ENCODE results near the gene FGD5. TPM values are rescaled to one million over a fixed set of nuclear protein-coding genes. Genes with fewer than 3 reads are reported as not detected.

Gene FGD5
- total RNA-seq, 2 donors from 2014 or later = 15.3 to 17.0 TPM

GRCh38 chr3:14792691-14793121 is 26.1 kb upstream of the FGD5 start:
- H3K9me3 ChIP-seq (ENCODE audit: control insufficient read depth, low read length) = no peaks in the 10 kb centered on the region
- no peak overlapping the region for H3K27ac ChIP-seq (ENCODE audit: low read depth, low read length)
- H3K36me3 ChIP-seq (ENCODE audit: control insufficient read depth, insufficient read depth, low read length) = no peaks in the 10 kb centered on the region
- whole genome bisulfite sequencing, 2 experiments (ENCODE audit: insufficient coverage in 1 of 2, insufficient read length in 1 of 2) = 92 to 94% methylated on average over 7 to 9 of the region's 9 CpGs
- no peak overlapping the region for H3K4me3 ChIP-seq (ENCODE audit: low read length)
- no peak for DNase-seq
- Mint-ChIP-seq H3K4me1 (peaks cover 2% of the 10 kb centered on the region), H3K4me3 (no peak overlapping the region), H3K27ac (no peak overlapping the region), H3K27me3 (ENCODE audit: insufficient read depth) (peaks cover 4% of the 10 kb centered on the region), H3K36me3 (ENCODE audit: low read depth) (no peaks in the 10 kb centered on the region), H3K9me3 (no peaks in the 10 kb centered on the region)
- no peaks in the 10 kb centered on the region for H3K27me3 ChIP-seq (ENCODE audit: control insufficient read depth, insufficient read depth, low read length, poor library complexity, severe bottlenecking)
- H3K9ac ChIP-seq (ENCODE audit: extremely low read depth, low read length, poor library complexity, severe bottlenecking) = no peak overlapping the region
- no peaks in the 10 kb centered on the region for H3K4me1 ChIP-seq (ENCODE audit: control insufficient read depth, insufficient read depth, low read length)
- no peak for TF ChIP-seq CTCF (conservative IDR thresholded peaks at IDR 0.05)

- 88 to 93% methylated on average over 9 to 15 of the region's 15 CpGs for WGBS, 2 experiments (ENCODE audit: insufficient coverage in 1 of 2, insufficient read length in 1 of 2)
- DNase-seq = peak; percentile 43
- no peak overlapping the region for H3K9ac ChIP-seq (ENCODE audit: extremely low read depth, low read length, poor library complexity, severe bottlenecking)
- H3K27me3 ChIP-seq (ENCODE audit: control insufficient read depth, insufficient read depth, low read length, poor library complexity, severe bottlenecking) = no peaks in the 10 kb centered on the region
- peaks cover 2% of the 10 kb centered on the region for H3K4me1 Mint-ChIP-seq
- H3K4me3 Mint-ChIP-seq = no peak overlapping the region
- H3K9me3 Mint-ChIP-seq = no peaks in the 10 kb centered on the region
- TF ChIP-seq CTCF (conservative IDR thresholded peaks at IDR 0.05) = no peak
- H3K27ac Mint-ChIP-seq = no peak overlapping the region
- H3K27ac ChIP-seq (ENCODE audit: low read depth, low read length) = no peak overlapping the region
- H3K9me3 ChIP-seq (ENCODE audit: control insufficient read depth, low read length) = no peaks in the 10 kb centered on the region
- no peaks in the 10 kb centered on the region for H3K36me3 ChIP-seq (ENCODE audit: control insufficient read depth, insufficient read depth, low read length)
- H3K27me3 Mint-ChIP-seq (ENCODE audit: insufficient read depth) = peaks cover 4% of the 10 kb centered on the region
- H3K4me3 ChIP-seq (ENCODE audit: low read length) = no peak overlapping the region
- no peaks in the 10 kb centered on the region for H3K4me1 ChIP-seq (ENCODE audit: control insufficient read depth, insufficient read depth, low read length)
- H3K36me3 Mint-ChIP-seq (ENCODE audit: low read depth) = no peaks in the 10 kb centered on the region
Observed at GRCh38 chr3:14793126-14793857, 25.5 kb upstream of the FGD5 start.

- Histone ChIP-seq H3K36me3 (ENCODE audit: control insufficient read depth, insufficient read depth, low read length) (no peaks in the 10 kb centered on the region), H3K9me3 (ENCODE audit: control insufficient read depth, low read length) (no peaks in the 10 kb centered on the region), H3K27me3 (ENCODE audit: control insufficient read depth, insufficient read depth, low read length, poor library complexity, severe bottlenecking) (no peaks in the 10 kb centered on the region), H3K4me1 (ENCODE audit: control insufficient read depth, insufficient read depth, low read length) (no peaks in the 10 kb centered on the region), H3K9ac (ENCODE audit: extremely low read depth, low read length, poor library complexity, severe bottlenecking) (no peak overlapping the region), H3K4me3 (ENCODE audit: low read length) (no peak overlapping the region), H3K27ac (ENCODE audit: low read depth, low read length) (no peak overlapping the region)
- Mint-ChIP-seq H3K4me3 (no peak overlapping the region), H3K27ac (no peak overlapping the region), H3K36me3 (ENCODE audit: low read depth) (no peaks in the 10 kb centered on the region), H3K9me3 (no peaks in the 10 kb centered on the region), H3K27me3 (ENCODE audit: insufficient read depth) (peaks cover 4% of the 10 kb centered on the region), H3K4me1 (peaks cover 2% of the 10 kb centered on the region)
- no peak for TF ChIP-seq CTCF (conservative IDR thresholded peaks at IDR 0.05)
- 91 to 100% methylated on average over 5 of the region's 5 CpGs for WGBS, 2 experiments (ENCODE audit: insufficient coverage in 1 of 2, insufficient read length in 1 of 2)
- DNase-seq = no peak
Observed at GRCh38 chr3:14793858-14794234, 24.9 kb upstream of the FGD5 start.
